Stomach (tissue), 4 donors: ENCODE results near the gene NECAB3.

Experiments
- POLR2A ChIP-seq, 4 donors: fragments of 450-650 bp; IDR thresholded peaks; one replicate each; pipeline ENCODE4 v1.6.1; 2016; ENCODE audit warnings: antibody characterized with exemption in 4 of 4, control low read depth in 2 of 4, mild to moderate bottlenecking in 1 of 4, moderate library complexity in 1 of 4
- TF ChIP-seq, protein P1 (sequence below), 7 experiments: fragments of 450-650 bp in 4 of 7; fragments of 200-600 bp in 3 of 7; sonication (generic) in 3 of 7; IDR thresholded peaks; one replicate each; pipeline ENCODE4 v1.5.1; 2016 to 2019; ENCODE audit warnings: antibody characterized with exemption in 7 of 7, control low read depth in 2 of 7, mild to moderate bottlenecking in 1 of 7

DNA sequence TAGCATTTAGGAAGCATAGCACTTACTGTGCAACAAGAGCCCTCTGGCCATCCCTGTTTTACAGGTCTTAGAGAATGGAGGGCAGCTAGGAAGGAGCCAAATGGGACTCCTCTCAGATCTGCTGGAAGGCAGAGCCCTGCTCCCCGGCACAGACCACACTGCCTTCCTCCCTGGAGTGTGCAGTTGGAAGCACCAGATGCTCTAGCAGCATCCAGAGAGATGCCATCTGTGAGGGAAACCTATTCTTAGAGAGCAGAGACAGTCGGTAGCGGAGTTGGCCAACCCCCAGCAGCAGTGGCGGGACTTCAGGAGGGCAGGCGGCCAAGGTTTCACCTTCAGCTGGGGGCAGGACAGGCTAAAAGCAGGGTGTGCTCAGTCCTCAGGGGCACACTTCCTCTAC, 28.6 kb upstream of the NECAB3 start:
- TF ChIP-seq, protein P1, sequence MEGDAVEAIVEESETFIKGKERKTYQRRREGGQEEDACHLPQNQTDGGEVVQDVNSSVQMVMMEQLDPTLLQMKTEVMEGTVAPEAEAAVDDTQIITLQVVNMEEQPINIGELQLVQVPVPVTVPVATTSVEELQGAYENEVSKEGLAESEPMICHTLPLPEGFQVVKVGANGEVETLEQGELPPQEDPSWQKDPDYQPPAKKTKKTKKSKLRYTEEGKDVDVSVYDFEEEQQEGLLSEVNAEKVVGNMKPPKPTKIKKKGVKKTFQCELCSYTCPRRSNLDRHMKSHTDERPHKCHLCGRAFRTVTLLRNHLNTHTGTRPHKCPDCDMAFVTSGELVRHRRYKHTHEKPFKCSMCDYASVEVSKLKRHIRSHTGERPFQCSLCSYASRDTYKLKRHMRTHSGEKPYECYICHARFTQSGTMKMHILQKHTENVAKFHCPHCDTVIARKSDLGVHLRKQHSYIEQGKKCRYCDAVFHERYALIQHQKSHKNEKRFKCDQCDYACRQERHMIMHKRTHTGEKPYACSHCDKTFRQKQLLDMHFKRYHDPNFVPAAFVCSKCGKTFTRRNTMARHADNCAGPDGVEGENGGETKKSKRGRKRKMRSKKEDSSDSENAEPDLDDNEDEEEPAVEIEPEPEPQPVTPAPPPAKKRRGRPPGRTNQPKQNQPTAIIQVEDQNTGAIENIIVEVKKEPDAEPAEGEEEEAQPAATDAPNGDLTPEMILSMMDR (IDR thresholded peaks at IDR 0.05) = no peak
- TF ChIP-seq POLR2A (IDR thresholded peaks at IDR 0.05) = no peak
